Spleen (tissue), 11 donors: ENCODE measurements around the gene SLC24A3. TPM values are rescaled to one million over a fixed set of nuclear protein-coding genes. Genes with fewer than 3 reads are reported as not detected.

Source experiments
- DNase-seq: peaks from one replicate; pipeline ENCODE4 v3.0.0-alpha.2; 2020
- H3K27ac ChIP-seq, 8 donors: fragments of 200-600 bp; sonication (generic) in 7 of 8; 1 replicate in 4 of 8; 2 replicates in 4 of 8; pipeline versions ENCODE4 v1.5.0 to v1.8.0; 2016 to 2021; ENCODE audit warnings: inconsistent platforms in 4 of 8, mild to moderate bottlenecking in 4 of 8, moderate library complexity in 1 of 8
- H3K27me3 ChIP-seq, 7 donors: fragments of 200-600 bp; sonication (generic) in 6 of 7; replicated peaks in 1 of 7; 1 replicate in 4 of 7; 2 replicates in 3 of 7; pipeline versions ENCODE4 v1.5.0 to v1.8.0; 2016 to 2021; ENCODE audit warnings: inconsistent platforms in 3 of 7, mild to moderate bottlenecking in 1 of 7
- H3K36me3 ChIP-seq, 6 donors: fragments of 200-600 bp; sonication (generic) in 5 of 6; 1 replicate in 4 of 6; 2 replicates in 2 of 6; pipeline versions ENCODE4 v1.5.0 to v1.8.0; 2016 to 2021; ENCODE audit warnings: inconsistent platforms in 2 of 6
- H3K4me1 ChIP-seq, 6 donors: fragments of 200-600 bp; sonication (generic) in 5 of 6; 1 replicate in 3 of 6; 2 replicates in 3 of 6; pipeline versions ENCODE4 v1.5.0 to v1.8.0; 2016 to 2021; ENCODE audit warnings: inconsistent platforms in 3 of 6
- H3K4me3 ChIP-seq, 8 donors: fragments of 200-600 bp; sonication (generic) in 7 of 8; 1 replicate in 4 of 8; 2 replicates in 4 of 8; pipeline versions ENCODE4 v1.5.0 to v1.8.0; 2016 to 2021; ENCODE audit warnings: inconsistent platforms in 4 of 8, mild to moderate bottlenecking in 4 of 8, moderate library complexity in 2 of 8
- H3K9me3 ChIP-seq, 8 donors: fragments of 200-600 bp; sonication (generic) in 7 of 8; 1 replicate in 4 of 8; 2 replicates in 4 of 8; pipeline versions ENCODE4 v1.5.0 to v1.8.0; 2016 to 2021; ENCODE audit warnings: inconsistent platforms in 4 of 8
- CTCF ChIP-seq, 11 experiments: fragments of 200-600 bp in 7 of 11; fragments of 450-650 bp in 4 of 11; sonication (generic) in 4 of 11; IDR thresholded peaks in 8 of 11; conservative IDR thresholded peaks in 3 of 11; 1 replicate in 7 of 11; 2 replicates in 4 of 11; pipeline versions ENCODE4 v1.4.0 to v1.8.0; 2016 to 2021; ENCODE audit warnings: antibody characterized with exemption in 11 of 11, inconsistent platforms in 4 of 11, mild to moderate bottlenecking in 1 of 11
- POLR2A ChIP-seq, 3 donors: fragments of 450-650 bp; IDR thresholded peaks; one replicate each; pipeline ENCODE4 v1.5.1; 2017; ENCODE audit warnings: antibody characterized with exemption in 3 of 3, mild to moderate bottlenecking in 1 of 3
- POLR2AphosphoS5 ChIP-seq, 3 donors: sonication (generic); formaldehyde crosslinking; IDR thresholded peaks; one replicate each; pipeline ENCODE4 v1.5.1; 2017; ENCODE audit warnings: antibody characterized with exemption in 3 of 3
- WGBS, 5 donors: extraction: QIAGEN DNeasy Blood & Tissue Kit in 3 of 5; methylation state at CpG; one replicate each; pipeline versions ENCODE4 v1.1.5 to v1.1.7; 2013 to 2018; 5-methylcytosine and 5-hydroxymethylcytosine counted together
- intact Hi-C: fragments of 100-400 bp; cut with DNase I; formaldehyde crosslinking; loops from one replicate; pipeline ENCODE4 v1.15.0; 2023; ENCODE audit warnings: low total_unique reads
- polyA plus RNA-seq, 3 donors: library from polyadenylated mRNA; stranded (reverse); fragments of 200-250 nt; gene quantifications; one replicate each; pipeline ENCODE4 v1.2.1, GENCODE V29; 2013
- total RNA-seq, 7 donors: library from RNA; depleted of rRNA in 3 of 7; stranded (reverse); fragments of >200 nt in 3 of 7; fragmentation: NEBNext Ultra II Directional in 4 of 7; extraction: Animal tissue kit (Norgen Biotek cat#: 25700) in 4 of 7; gene quantifications; one replicate each; pipeline versions ENCODE4 v1.1.0 to v1.2.1, GENCODE V29; 2016 to 2021
- donor health status: healthy with polysubstance abuse.
- donor health status: DM: no; HTN: no; CAD: no; lungs with moderate emphysema.
- donor health status: DM: no; HTN: no; CAD: no.
- donor health status: Bipolar disorder and iron deficiency.
- donor health status: healthy.
- donor health status: DM: no; HTN: no; CAD: no.
- donor health status: DM: yes; HTN: yes; CAD: no.

The SLC24A3 gene
- total and polyA plus RNA-seq, 10 donors, result 0.37 to 3.9 (median 2.6) TPM

GRCh38 chr20:19555726-19556125 is 343.3 kb downstream of the SLC24A3 start:
- TF ChIP-seq CTCF (IDR thresholded peaks at IDR 0.05 in 8 of 11, conservative IDR thresholded peaks at IDR 0.05 in 3 of 11) (no peak), POLR2AphosphoS5 (IDR thresholded peaks at IDR 0.05) (no peak), POLR2A (IDR thresholded peaks at IDR 0.05) (no peak)
- H3K9me3 ChIP-seq, result no peaks in the 10 kb centered on the region
- H3K4me3 ChIP-seq, result no peak overlapping the region
- no peak for DNase-seq
- H3K36me3 ChIP-seq, result no peaks in the 10 kb centered on the region
- no peak overlapping the region for H3K27ac ChIP-seq
- H3K27me3 ChIP-seq, result no peaks in the 10 kb centered on the region
- intact Hi-C loops, result no loop called here
- H3K4me1 ChIP-seq, result peaks cover 0 to 9% (median 0%) of the 10 kb centered on the region in 6 donors

DNA sequence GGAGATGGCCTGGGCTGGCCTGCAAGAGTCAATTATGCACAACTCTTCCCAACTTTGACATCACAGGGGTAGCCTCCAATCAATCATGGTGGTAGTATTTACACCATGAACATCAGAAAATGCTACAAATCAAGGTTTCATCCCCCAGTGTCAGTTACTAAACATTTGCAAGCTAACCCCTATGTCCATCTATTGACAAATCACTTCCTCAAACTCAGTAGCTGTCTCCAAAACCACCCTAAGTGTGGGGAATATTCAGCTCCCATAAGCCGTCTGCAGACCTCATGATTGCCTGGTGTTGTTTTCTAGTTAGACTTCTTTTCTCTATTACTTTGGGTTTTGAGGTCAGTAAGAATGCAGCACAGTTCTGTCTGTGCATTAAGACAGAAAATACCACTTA is 344.8 kb downstream of the SLC24A3 start:
- no peak overlapping the region for H3K4me3 ChIP-seq
- no peak for DNase-seq
- no peaks in the 10 kb centered on the region for H3K36me3 ChIP-seq
- 32 to 88% (median 43%) methylated on average over 1 of the region's 1 CpG for WGBS, 5 donors
- intact Hi-C loops, result no loop called here
- H3K4me1 ChIP-seq, result peaks cover 0 to 4% (median 0%) of the 10 kb centered on the region in 6 donors
- no peaks in the 10 kb centered on the region for H3K9me3 ChIP-seq
- no peak for TF ChIP-seq POLR2AphosphoS5 (IDR thresholded peaks at IDR 0.05)
- no peaks in the 10 kb centered on the region for H3K27me3 ChIP-seq
- H3K27ac ChIP-seq, result no peak overlapping the region

- DNase-seq, result no peak
- Histone ChIP-seq H3K27ac (no peak overlapping the region), H3K27me3 (no peaks in the 10 kb centered on the region), H3K4me3 (no peak overlapping the region), H3K4me1 (no peaks in the 10 kb centered on the region), H3K36me3 (no peaks in the 10 kb centered on the region), H3K9me3 (no peaks in the 10 kb centered on the region)
- intact Hi-C loops, result no loop called here
- WGBS, 5 donors, result 75 to 84% (median 79%) methylated on average over 8 of the region's 8 CpGs
- no peak for TF ChIP-seq CTCF (IDR thresholded peaks at IDR 0.05 in 8 of 11, conservative IDR thresholded peaks at IDR 0.05 in 3 of 11)
- TF ChIP-seq POLR2AphosphoS5 (IDR thresholded peaks at IDR 0.05), result no peak
- no peak for TF ChIP-seq POLR2A (IDR thresholded peaks at IDR 0.05)
These were observed 348.5 kb downstream of the SLC24A3 start for GRCh38 chr20:19560881-19561480.

GRCh38 chr20:19562426-19562825 is 350.0 kb downstream of the SLC24A3 start:
- 73 to 91% (median 85%) methylated on average over 4 of the region's 4 CpGs for WGBS, 5 donors
- Histone ChIP-seq H3K9me3 (no peaks in the 10 kb centered on the region), H3K27me3 (no peaks in the 10 kb centered on the region), H3K4me1 (no peaks in the 10 kb centered on the region), H3K4me3 (no peak overlapping the region), H3K27ac (no peak overlapping the region), H3K36me3 (no peaks in the 10 kb centered on the region)
- DNase-seq, result no peak
- intact Hi-C loops, result no loop called here
- TF ChIP-seq CTCF (IDR thresholded peaks at IDR 0.05 in 8 of 11, conservative IDR thresholded peaks at IDR 0.05 in 3 of 11) (no peak), POLR2AphosphoS5 (IDR thresholded peaks at IDR 0.05) (no peak), POLR2A (IDR thresholded peaks at IDR 0.05) (no peak)

DNA sequence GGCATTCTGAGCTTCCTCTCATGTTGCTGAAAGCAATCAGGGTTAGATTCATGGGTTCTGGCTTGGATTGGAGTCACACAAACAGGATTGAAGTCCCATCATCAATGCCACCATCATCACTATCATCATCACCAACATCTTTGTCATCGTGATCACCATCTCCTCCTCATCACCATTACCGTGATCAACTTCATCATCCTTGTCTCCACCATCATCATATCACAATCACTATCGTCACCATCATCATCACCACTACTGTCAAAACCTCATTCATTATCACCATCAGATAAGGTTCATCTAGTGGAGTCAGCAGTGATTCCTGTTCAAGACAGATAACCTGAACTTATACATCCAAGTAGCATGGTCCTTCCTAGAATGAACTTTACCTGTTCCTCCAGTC is 351.8 kb downstream of the SLC24A3 start:
- Histone ChIP-seq H3K4me3 (no peak overlapping the region), H3K36me3 (no peaks in the 10 kb centered on the region), H3K4me1 (no peaks in the 10 kb centered on the region), H3K27me3 (no peaks in the 10 kb centered on the region), H3K27ac (no peak overlapping the region), H3K9me3 (peaks cover 0 to 2% (median 0%) of the 10 kb centered on the region in 8 donors)
- TF ChIP-seq POLR2A (IDR thresholded peaks at IDR 0.05) (no peak), CTCF (IDR thresholded peaks at IDR 0.05 in 8 of 11, conservative IDR thresholded peaks at IDR 0.05 in 3 of 11) (no peak), POLR2AphosphoS5 (IDR thresholded peaks at IDR 0.05) (no peak)
- intact Hi-C loops, result no loop called here
- DNase-seq, result no peak
- WGBS, 5 donors, result 91 to 100% (median 96%) methylated on average over 3 of the region's 3 CpGs
